Activated B cell treated with CpG ODN at 0.5 μM for 24 hours (primary cell): ENCODE results near the gene RAB40AL. TPM values are rescaled to one million over a fixed set of nuclear protein-coding genes. Genes with fewer than 3 reads are reported as not detected.

Experiments
- ATAC-seq: fragments of 200-7000 bp; cut with Tn5 transposase; one replicate; pipeline ENCODE4 v1.10.0; 2021; ENCODE audit warnings: low read depth, mild to moderate bottlenecking, moderate library complexity
- CTCF ChIA-PET: fragments of 350-600 bp; sonication (Branson Sonifier 250); formaldehyde crosslinking; loops from one replicate; lab custom pipeline; 2021; ENCODE audit warnings: antibody characterized with exemption; lab: Charles Lee
- POLR2A ChIA-PET: fragments of 350-600 bp; sonication (Branson Sonifier 250); formaldehyde crosslinking; loops from one replicate; lab custom pipeline; 2021; ENCODE audit warnings: antibody characterized with exemption; lab: Charles Lee
- DNase-seq: peaks from one replicate; pipeline ENCODE4 v3.0.0; 2022
- H3K27ac Mint-ChIP-seq: one replicate; pipeline ENCODE4 v1.8.0; 2020; ENCODE audit warnings: mixed read lengths
- H3K27me3 Mint-ChIP-seq: one replicate; pipeline ENCODE4 v1.8.0; 2021; ENCODE audit warnings: mixed read lengths
- H3K36me3 Mint-ChIP-seq: one replicate; pipeline ENCODE4 v1.8.0; 2021; ENCODE audit warnings: low read depth, mixed read lengths
- H3K4me1 Mint-ChIP-seq: one replicate; pipeline ENCODE4 v1.8.0; 2021; ENCODE audit warnings: mixed read lengths
- H3K4me3 Mint-ChIP-seq: one replicate; pipeline ENCODE4 v1.8.0; 2020; ENCODE audit warnings: mild to moderate bottlenecking, mixed read lengths
- H3K9me3 Mint-ChIP-seq: one replicate; pipeline ENCODE4 v1.8.0; 2020; ENCODE audit warnings: mixed read lengths
- intact Hi-C: fragments of 100-400 bp; cut with micrococcal nuclease; formaldehyde crosslinking; loops from one replicate; pipeline ENCODE4 v1.15.1; 2024
- total RNA-seq: library from RNA; stranded (reverse); gene quantifications from 2 replicates; pipeline ENCODE4 v1.2.3, GENCODE V29; 2022
- TF ChIP-seq, protein P1 (sequence below): fragments of 200-600 bp; IDR thresholded peaks from one replicate; pipeline ENCODE4 v1.8.0; 2022; ENCODE audit warnings: antibody characterized with exemption, mild to moderate bottlenecking

Gene RAB40AL
- total RNA-seq, 1 donor from 2014 or later: 0.73 TPM

DNA sequence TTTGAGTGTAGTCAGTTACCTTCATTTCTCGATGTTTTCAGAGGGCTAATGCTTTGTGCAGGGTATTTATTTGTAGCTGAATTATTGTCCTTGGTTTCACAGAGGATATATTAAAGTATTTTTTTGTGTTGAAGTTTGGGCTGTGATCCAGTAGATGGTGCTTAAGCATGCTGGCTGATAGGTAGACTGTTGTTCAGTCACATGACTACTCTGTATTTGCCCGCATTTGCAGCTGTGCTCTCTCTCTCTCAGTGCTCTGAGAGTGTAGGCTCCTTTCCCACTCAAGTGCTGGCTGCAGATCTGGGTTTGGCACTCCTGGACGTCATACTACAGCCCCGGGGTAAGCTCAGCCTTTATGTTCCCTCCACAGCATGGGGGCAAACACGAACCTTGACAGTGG is 21.7 kb downstream of the RAB40AL start:
- intact Hi-C loops: loop anchor here (10.0 kb wide), 1 partner anchor 286 kb away; no protein-coding TSS in a partner anchor
- no peaks in the 10 kb centered on the region for H3K36me3 Mint-ChIP-seq
- ChIA-PET CTCF (no interaction called here), POLR2A (no interaction called here)
- H3K4me1 Mint-ChIP-seq: no peaks in the 10 kb centered on the region
- H3K27me3 Mint-ChIP-seq: no peaks in the 10 kb centered on the region
- no peak overlapping the region for H3K27ac Mint-ChIP-seq
- no peaks in the 10 kb centered on the region for H3K9me3 Mint-ChIP-seq
- no peak overlapping the region for H3K4me3 Mint-ChIP-seq
- TF ChIP-seq, protein P1, sequence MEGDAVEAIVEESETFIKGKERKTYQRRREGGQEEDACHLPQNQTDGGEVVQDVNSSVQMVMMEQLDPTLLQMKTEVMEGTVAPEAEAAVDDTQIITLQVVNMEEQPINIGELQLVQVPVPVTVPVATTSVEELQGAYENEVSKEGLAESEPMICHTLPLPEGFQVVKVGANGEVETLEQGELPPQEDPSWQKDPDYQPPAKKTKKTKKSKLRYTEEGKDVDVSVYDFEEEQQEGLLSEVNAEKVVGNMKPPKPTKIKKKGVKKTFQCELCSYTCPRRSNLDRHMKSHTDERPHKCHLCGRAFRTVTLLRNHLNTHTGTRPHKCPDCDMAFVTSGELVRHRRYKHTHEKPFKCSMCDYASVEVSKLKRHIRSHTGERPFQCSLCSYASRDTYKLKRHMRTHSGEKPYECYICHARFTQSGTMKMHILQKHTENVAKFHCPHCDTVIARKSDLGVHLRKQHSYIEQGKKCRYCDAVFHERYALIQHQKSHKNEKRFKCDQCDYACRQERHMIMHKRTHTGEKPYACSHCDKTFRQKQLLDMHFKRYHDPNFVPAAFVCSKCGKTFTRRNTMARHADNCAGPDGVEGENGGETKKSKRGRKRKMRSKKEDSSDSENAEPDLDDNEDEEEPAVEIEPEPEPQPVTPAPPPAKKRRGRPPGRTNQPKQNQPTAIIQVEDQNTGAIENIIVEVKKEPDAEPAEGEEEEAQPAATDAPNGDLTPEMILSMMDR: no peak
- DNase-seq: no peak
- no peak for ATAC-seq

DNA sequence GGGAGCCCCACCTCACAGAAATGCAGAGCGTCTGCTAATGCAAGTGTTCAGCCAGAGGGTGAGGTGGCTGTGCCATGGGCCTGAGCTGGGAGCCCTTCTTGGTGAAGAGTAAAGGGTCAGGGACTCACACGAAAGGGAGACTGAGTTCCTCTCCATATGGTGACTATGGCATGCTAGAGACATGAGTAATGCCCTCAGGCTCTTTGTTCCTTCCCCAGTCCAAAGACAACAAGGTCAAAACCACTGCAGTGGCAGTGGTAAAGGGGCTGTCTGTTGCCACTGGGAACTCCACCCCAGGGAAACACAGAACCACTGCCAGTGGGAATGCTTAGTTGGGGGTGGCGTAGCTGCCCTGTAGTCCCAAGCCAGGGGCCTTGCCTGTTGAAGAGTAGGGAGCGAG is 22.4 kb downstream of the RAB40AL start:
- no peaks in the 10 kb centered on the region for H3K27me3 Mint-ChIP-seq
- TF ChIP-seq, protein P1: no peak
- CTCF ChIA-PET: no interaction called here
- no peak overlapping the region for H3K27ac Mint-ChIP-seq
- ATAC-seq (no peak), DNase-seq (no peak)
- H3K36me3 Mint-ChIP-seq: no peaks in the 10 kb centered on the region
- H3K4me3 Mint-ChIP-seq: no peak overlapping the region
- no peaks in the 10 kb centered on the region for H3K4me1 Mint-ChIP-seq
- intact Hi-C loops: loop anchor here (10.0 kb wide), 1 partner anchor 285 kb away; no protein-coding TSS in a partner anchor
- no peaks in the 10 kb centered on the region for H3K9me3 Mint-ChIP-seq
- POLR2A ChIA-PET: no interaction called here

DNA sequence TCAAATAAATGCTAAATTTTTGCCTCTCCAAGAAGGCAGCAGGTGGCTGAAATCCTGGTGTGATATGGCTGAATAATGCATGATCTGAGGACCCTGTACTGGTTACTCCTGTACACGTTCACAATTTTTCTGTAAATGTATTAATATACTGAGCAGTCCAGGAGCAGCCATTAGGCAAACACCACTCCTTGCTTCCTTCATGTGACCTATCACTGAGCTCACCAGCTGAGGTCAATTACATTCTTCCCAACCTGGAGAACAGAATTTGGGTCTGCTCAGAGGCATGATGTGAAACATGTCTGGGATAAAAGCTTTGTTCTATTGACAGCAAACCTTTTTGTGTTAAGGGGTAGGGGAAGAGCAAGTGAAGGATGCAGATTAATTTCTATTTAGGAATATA is 26.9 kb downstream of the RAB40AL start:
- Mint-ChIP-seq H3K4me3 (no peak overlapping the region), H3K4me1 (no peaks in the 10 kb centered on the region), H3K36me3 (no peaks in the 10 kb centered on the region), H3K27me3 (no peaks in the 10 kb centered on the region), H3K27ac (no peak overlapping the region), H3K9me3 (peaks cover 4% of the 10 kb centered on the region)
- no peak for DNase-seq
- CTCF ChIA-PET: no interaction called here
- POLR2A ChIA-PET: no interaction called here
- intact Hi-C loops: no loop called here
- TF ChIP-seq, protein P1: no peak
- no peak for ATAC-seq

DNA sequence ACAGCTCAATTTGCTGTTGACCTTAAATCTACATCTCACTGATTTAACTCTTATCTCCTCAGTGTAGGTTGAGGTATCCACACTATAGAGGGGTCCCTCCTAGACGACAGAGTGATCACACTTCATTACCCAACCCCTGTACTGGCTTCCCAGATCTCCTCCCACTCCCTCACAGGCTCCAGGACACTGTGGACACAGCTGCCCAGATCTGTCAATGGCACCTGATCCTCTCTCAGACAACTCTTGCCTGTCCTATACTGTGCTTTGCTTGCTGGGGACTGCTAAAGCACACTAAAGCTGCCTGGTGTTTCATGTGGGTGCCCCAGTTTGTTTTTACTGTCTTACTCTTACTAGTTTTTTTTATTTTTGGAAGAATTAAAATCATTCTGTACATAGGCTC is 27.9 kb downstream of the RAB40AL start:
- ChIA-PET CTCF (no interaction called here), POLR2A (no interaction called here)
- TF ChIP-seq, protein P1: no peak
- H3K27me3 Mint-ChIP-seq: no peaks in the 10 kb centered on the region
- intact Hi-C loops: no loop called here
- H3K27ac Mint-ChIP-seq: no peak overlapping the region
- H3K9me3 Mint-ChIP-seq: peaks cover 6% of the 10 kb centered on the region
- DNase-seq (no peak), ATAC-seq (no peak)
- H3K4me1 Mint-ChIP-seq: no peaks in the 10 kb centered on the region
- no peak overlapping the region for H3K4me3 Mint-ChIP-seq
- H3K36me3 Mint-ChIP-seq: no peaks in the 10 kb centered on the region

DNA sequence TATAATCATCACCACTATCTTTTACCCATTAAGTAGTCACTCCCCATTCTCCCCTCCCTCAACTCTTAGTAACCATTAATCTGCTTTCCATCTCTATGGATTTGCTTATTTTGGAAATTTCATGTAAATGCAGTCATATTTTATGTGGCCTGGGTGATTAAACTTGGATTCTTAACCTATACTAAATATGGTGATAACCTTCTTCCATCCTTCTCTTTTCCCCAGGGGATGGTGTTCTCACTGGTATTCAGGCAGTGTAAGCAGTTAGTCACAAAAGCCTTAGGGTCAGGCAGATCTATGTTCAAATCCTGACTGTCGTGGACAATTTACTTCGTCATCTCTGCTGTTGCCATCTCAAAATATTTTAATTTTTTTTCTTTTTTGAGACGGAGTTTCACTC is 29.6 kb downstream of the RAB40AL start:
- Mint-ChIP-seq H3K4me1 (no peaks in the 10 kb centered on the region), H3K36me3 (no peaks in the 10 kb centered on the region), H3K27ac (no peak overlapping the region), H3K4me3 (no peak overlapping the region), H3K27me3 (no peaks in the 10 kb centered on the region), H3K9me3 (peaks cover 9% of the 10 kb centered on the region)
- DNase-seq: no peak
- TF ChIP-seq, protein P1: no peak
- no peak for ATAC-seq
- ChIA-PET CTCF (no interaction called here), POLR2A (no interaction called here)
- intact Hi-C loops: no loop called here
